EL (cell line): ENCODE measurements around the gene NR1I3.

Experiments
- DNase-seq: peaks from one replicate; pipeline ENCODE4 v3.0.0-alpha.2; 2016

Gene NR1I3

DNA sequence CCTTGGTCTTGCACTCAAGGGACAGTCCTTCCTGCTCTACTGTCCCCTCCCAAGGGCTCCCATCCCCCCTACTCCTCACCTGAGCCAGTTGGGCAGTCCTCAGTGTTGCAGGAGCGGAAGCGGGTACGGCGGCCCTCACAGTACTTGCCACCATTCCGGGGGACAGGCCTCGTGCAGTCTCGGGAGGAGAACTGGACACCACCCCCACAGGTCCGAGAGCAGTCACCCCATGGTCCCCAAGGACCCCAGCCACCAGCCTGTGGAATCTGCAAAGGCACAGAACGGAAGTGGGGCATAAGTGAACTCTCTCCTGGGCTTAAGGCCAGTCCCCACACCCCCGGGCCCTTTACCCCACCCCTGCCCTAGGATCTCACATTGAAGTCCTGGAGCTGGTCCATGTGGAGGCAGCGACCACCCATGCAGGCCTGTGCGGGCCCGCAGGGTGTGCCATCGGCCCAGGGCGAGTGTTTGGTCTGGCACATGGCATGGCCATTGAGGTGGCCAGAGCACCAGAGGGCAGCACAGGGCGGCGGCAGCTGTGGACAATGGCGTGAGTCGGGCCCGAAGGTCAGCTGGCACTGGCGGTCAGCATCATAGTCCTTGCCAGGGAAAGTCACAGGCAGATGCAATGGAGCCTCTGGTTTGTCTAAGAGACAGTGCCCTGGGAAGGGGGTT is 44.3 kb downstream of the NR1I3 start:
- DNase-seq, result no peak

DNA sequence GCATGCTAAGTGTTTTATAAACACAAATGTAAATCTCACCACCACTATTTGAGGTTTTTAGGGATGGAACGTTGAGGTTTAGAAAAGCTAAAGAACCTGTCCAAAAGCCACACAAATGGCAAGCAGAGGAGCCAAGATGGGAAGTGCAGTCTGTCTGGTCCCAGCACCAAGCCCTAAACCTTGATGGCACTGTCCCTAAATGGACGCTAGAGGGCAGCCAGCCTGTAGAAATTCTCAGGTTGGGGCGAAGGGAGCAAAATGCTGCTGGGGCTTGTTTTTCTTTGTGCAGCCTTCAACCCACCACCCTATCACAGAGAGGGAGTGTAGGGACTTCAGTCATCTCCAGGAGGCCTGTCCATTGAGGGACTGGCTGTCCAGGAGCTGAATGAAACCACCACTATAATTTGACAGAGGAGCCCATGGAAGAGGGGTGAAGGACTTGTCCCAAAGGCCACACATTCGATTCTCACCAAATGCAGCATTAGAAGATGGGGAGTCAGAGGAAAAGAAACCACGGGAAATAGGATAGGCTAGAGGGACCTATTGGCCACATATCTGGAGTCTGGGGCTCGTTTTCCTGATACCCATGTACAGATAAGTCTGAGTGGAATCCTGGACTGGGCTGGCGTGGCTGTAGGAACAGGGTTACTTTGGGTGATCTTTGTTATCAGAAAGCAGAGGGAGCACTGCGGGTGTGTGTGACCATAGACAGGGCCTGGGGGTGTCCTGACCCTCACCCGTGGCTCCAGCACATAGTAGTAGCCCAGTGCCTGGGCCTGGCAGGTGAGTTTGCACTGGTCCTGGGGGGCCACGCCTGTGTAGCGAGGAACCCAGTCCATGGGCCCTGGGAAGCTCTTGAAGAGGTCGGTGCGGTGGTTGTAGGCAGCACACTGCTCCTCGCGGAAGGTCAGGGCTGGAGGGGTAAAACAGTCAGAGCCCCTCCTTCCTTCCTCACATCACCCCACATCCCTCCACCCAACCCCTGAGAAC is 45.2 kb downstream of the NR1I3 start:
- peak; percentile 68 for DNase-seq

DNA sequence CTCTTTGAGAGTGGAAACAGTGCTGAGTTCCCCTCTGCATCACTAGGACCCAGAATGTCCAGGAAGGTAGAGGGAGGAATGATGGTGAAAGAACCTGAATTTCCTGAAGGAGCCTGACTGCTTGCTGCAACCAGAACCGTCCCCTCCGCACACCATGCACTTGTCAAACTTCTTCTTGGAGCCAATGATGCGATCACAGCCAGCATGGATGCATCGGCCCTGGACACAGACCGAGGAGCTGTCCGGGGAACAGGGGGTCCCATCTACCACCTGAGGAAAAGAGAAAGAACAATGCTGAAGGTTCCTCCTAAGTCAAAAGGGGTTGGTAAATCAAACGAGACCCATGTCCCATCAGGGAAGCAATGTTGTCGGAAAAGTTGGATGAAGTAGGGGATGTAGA is 46.0 kb downstream of the NR1I3 start:
- DNase-seq, result no peak

DNA sequence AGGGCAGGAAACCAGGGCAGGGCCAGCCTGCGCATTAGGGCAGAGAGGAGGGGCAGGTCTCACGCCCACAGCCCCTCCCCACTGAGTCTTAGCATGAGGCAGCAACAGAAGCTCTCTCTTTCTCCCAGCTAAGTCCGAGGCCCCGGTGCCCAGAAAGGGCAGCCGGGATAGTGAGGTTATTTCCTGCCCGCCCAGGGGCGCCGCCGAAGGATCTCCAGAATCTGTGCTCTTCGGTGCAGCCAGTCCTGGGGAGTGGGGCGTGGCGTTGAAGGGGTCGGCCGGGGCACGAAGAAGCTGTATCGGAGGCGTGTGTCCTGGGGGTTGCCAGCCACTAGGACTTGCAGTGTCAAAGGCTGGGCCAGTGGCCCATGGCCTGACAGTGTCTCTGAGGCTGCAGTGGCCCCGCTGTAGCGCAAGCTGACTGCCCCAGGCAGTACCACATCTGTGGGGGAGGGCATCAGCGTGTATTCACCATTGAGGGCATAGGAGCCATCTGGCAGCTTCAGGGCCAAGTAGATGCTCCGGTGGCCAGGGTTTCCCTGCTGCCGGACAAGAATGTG is 47.0 kb downstream of the NR1I3 start:
- DNase-seq, result no peak

DNA sequence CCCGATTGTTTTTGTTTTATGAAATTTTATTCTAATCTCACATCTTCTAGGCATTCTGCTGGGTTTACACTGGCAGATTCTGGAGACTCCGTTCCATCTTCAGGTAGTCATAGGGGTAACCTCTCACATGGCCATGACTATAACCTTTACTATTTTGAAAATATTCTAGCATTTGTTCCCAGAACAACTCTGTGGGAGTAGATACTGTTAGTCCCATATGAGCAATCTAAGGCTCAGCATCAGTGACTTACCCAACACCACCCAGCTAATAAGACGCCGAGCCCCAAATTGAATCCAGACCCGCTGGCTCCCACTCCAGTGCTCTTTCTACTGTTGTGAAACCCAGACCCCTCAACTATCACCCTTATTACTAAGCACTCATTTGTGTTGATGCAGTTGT is 49.0 kb downstream of the NR1I3 start:
- no peak for DNase-seq

DNA sequence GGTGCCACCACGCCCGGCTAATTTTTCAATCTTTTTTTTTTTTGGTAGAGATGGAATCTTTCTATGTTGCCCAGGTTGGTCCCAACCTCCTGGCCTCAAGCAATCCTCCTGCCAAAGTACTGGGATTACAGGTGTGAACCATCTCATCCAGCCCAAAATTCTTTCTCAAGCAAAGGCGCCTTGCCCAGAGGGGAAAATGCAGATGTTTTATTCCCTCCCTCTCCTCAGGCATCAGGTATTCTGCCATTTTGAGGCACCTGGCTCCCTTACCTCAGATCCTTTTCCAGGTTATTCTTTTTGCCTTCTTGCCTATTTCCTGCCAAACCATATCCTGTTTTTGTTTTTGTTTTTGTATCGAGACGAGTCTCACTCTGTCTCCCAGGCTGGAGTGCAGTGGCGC is 49.6 kb downstream of the NR1I3 start:
- no peak for DNase-seq

DNA sequence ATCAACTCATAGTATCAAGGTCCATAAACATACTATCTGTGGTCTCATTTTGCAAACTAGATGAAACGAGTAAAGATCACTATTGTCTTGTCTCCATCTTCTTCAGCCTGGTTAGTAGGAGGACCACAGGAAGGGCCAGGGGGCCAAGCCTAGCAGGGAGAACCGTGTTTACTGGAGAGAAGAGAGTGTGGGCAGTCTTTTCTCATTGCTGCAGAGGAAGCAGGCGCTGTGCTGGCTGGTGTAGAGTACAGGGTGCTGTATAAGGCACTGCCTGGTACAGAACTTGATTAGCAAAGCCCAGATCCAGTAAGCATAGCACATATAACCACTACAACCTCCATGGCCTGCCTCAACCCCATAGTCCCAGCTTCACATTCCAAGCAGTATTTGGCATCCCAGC is 50.7 kb downstream of the NR1I3 start:
- no peak for DNase-seq

DNA sequence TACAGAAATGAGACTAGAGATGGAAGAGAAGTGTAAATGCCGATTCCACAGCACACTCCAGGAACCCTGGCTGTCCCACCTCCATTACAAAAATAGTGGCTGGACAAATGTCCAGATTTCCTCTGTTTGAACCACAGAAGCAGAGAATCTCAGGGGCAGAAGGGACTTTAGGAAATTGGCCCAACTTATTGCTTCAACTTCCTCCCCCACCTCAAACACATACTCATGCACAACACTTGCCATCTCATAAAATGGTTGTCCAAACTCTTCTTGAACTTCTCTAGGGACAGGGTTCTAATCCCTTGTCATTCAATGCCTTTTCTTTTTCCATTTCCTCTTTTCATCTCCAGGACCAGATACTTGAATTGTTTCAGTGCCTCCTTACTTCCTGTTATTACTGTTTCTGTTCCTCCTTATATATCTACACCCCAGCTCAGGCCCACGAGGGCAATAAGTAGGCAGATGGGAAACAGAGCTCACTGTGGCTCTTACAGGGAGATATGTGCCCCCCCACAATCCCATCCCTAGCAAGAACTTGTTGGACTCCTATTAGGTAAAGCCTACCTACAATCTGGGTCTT is 52.2 kb downstream of the NR1I3 start:
- no peak for DNase-seq

DNA sequence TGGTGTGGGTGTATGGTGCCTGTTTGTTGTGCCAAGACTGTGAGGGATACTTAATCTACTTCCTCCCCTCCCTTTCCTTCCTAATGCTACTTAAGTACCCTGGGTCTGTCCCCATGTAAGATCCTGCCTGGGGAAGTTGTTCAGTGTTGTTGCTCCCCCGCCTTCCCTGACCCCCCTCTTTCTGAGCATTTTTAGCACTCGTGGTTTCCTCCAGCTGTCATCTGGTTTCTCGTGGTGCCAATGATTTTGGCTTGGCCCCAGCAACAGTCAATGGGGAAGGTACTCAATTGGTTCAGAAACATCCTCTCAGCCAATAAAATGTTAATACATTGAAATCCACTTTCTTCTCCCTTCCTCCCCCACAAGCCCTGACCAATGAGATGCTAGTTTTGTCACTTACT is 52.7 kb downstream of the NR1I3 start:
- DNase-seq, result peak; percentile 46

DNA sequence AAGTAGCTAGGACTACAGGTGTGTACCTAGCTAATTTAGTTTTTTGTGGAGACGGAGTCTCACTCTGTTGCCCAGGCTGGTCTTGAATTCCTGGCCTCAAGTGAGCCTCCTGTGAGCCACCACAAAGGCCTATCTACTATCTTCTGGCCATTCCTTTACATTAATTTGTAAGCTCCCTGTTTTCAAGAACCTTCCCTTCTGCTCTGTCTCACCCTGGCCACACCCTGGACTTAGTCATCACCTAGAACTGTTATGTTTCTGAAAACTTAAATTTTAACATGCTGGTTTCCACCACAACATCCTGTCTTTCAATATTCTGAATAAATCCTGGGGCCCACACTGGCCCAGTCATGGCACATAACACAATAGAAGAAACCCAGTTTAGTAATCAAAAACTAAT is 55.8 kb downstream of the NR1I3 start:
- DNase-seq, result peak; percentile 63

DNA sequence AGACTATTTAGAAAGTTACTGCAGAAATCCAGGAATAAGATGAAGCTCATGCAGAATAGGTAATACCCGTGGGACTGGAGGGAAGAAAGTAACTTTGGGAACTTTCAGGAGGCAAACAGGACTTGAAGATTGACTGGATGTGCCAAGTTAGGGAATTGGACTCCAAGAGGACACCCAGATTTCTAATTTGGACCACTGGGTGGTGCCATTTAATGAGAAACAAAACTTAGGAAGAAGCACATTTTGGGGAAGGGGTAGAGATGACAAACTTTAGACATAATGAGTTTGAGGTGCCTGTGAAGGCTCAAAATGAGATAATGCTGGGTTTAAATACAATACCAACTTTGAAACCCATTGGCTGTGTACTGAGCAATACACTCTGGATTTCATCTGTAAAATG is 57.4 kb downstream of the NR1I3 start:
- DNase-seq, result no peak

DNA sequence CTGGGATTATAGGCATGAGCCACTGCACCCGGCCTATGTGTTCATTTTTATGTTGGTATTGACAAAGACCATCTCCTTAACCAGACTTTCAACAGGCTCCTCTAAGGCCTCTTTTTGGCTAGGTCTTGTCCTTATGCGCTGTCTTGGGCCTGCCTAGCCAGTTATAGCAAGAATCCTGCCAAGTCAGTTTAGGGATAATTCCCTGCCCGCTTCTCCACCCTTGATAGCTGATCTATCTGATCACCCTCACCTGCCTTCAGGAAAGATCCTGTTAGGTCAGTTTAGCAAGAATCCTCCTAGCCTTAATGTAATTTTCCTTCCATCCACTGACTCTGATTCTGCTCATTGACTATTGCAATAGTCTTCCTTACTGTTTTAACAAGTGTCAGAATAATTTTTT is 58.3 kb downstream of the NR1I3 start:
- no peak for DNase-seq
